Liver (tissue), 9 donors: ENCODE results near the gene MAGIX. TPM values are rescaled to one million over a fixed set of nuclear protein-coding genes. Genes with fewer than 3 reads are reported as not detected.

ENCODE experiments used
- DNase-seq: peaks from one replicate; pipeline ENCODE4 v3.0.0-alpha.2; 2017; ENCODE audit warnings: low spot score
- H3K27ac ChIP-seq, 2 donors: one replicate each; pipeline ENCODE4 v1.7.0; 2013; ENCODE audit warnings: inconsistent platforms in 2 of 2, low read length in 2 of 2, control low read depth in 1 of 2, low read depth in 1 of 2, mild to moderate bottlenecking in 1 of 2
- H3K27me3 ChIP-seq, 4 donors: one replicate each; pipeline versions ENCODE4 v1.6.1 to v1.7.0; 2013; ENCODE audit warnings: low read length in 3 of 4, inconsistent platforms in 1 of 4, mild to moderate bottlenecking in 1 of 4, moderate library complexity in 1 of 4; ENCODE audit not compliant: control insufficient read depth in 4 of 4, insufficient read depth in 4 of 4
- H3K36me3 ChIP-seq, 4 donors: one replicate each; pipeline versions ENCODE4 v1.6.1 to v1.7.0; 2013; ENCODE audit warnings: low read length in 3 of 4, mild to moderate bottlenecking in 3 of 4, low read depth in 1 of 4, moderate library complexity in 1 of 4; ENCODE audit not compliant: control insufficient read depth in 4 of 4, insufficient read depth in 3 of 4
- H3K4me1 ChIP-seq, 4 donors: one replicate each; pipeline versions ENCODE4 v1.6.1 to v1.7.0; 2013; ENCODE audit warnings: low read length in 3 of 4, mild to moderate bottlenecking in 3 of 4, moderate library complexity in 1 of 4; ENCODE audit not compliant: control insufficient read depth in 4 of 4, insufficient read depth in 4 of 4
- H3K4me3 ChIP-seq, 3 donors: one replicate each; pipeline versions ENCODE4 v1.6.1 to v1.7.0; 2013; ENCODE audit warnings: low read length in 3 of 3, control low read depth in 1 of 3, low read depth in 1 of 3, mild to moderate bottlenecking in 1 of 3
- H3K9ac ChIP-seq, 2 donors: one replicate each; pipeline ENCODE4 v1.7.0; 2013; ENCODE audit warnings: low read length in 2 of 2, mild to moderate bottlenecking in 2 of 2, moderate library complexity in 2 of 2, control low read depth in 1 of 2, low read depth in 1 of 2
- H3K9me3 ChIP-seq, 4 donors: one replicate each; pipeline versions ENCODE4 v1.6.1 to v1.7.0; 2013; ENCODE audit warnings: low read length in 3 of 4; ENCODE audit not compliant: control insufficient read depth in 4 of 4
- EGR1 ChIP-seq, 2 donors: IDR thresholded peaks; 2 replicates each; pipeline ENCODE4 v1.6.1; 2016 to 2018; ENCODE audit warnings: antibody characterized with exemption in 2 of 2, low read depth in 2 of 2
- FOXA1 ChIP-seq: IDR thresholded peaks from 2 replicates; pipeline ENCODE4 v1.6.1; 2016; ENCODE audit warnings: antibody characterized with exemption
- FOXA2 ChIP-seq: IDR thresholded peaks from 2 replicates; pipeline ENCODE4 v1.6.1; 2016; ENCODE audit warnings: antibody characterized with exemption
- GABPA ChIP-seq, 2 donors: IDR thresholded peaks in 1 of 2; conservative IDR thresholded peaks in 1 of 2; 2 replicates each; pipeline ENCODE4 v1.6.1; 2016; ENCODE audit warnings: antibody characterized with exemption in 2 of 2, mild to moderate bottlenecking in 1 of 2, moderate library complexity in 1 of 2
- HNF4A ChIP-seq, 2 donors: conservative IDR thresholded peaks; 2 replicates each; pipeline ENCODE4 v1.6.1; 2016; ENCODE audit warnings: antibody characterized with exemption in 2 of 2, mild to moderate bottlenecking in 2 of 2
- HNF4G ChIP-seq: IDR thresholded peaks from 2 replicates; pipeline ENCODE4 v1.6.1; 2016; ENCODE audit warnings: antibody characterized with exemption
- JUND ChIP-seq, 2 donors: IDR thresholded peaks; 2 replicates each; pipeline ENCODE4 v1.6.1; 2016; ENCODE audit warnings: antibody characterized with exemption in 2 of 2
- NR2F2 ChIP-seq: IDR thresholded peaks from 2 replicates; pipeline ENCODE4 v1.6.1; 2016; ENCODE audit warnings: antibody characterized with exemption
- RAD21 ChIP-seq, 2 donors: IDR thresholded peaks; 2 replicates each; pipeline ENCODE4 v1.6.1; 2016; ENCODE audit warnings: antibody characterized with exemption in 2 of 2, mild to moderate bottlenecking in 2 of 2
- RXRA ChIP-seq, 2 donors: IDR thresholded peaks; 2 replicates each; pipeline ENCODE4 v1.6.1; 2017 to 2018; ENCODE audit warnings: antibody characterized with exemption in 2 of 2, mild to moderate bottlenecking in 1 of 2
- SP1 ChIP-seq: IDR thresholded peaks from 2 replicates; pipeline ENCODE4 v1.6.1; 2018; ENCODE audit warnings: antibody characterized with exemption, mild to moderate bottlenecking
- TAF1 ChIP-seq: conservative IDR thresholded peaks from 2 replicates; pipeline ENCODE4 v1.6.1; 2016; ENCODE audit warnings: antibody characterized with exemption, mild to moderate bottlenecking
- YY1 ChIP-seq: IDR thresholded peaks from 2 replicates; pipeline ENCODE4 v1.6.1; 2016; ENCODE audit warnings: antibody characterized with exemption, mild to moderate bottlenecking
- WGBS: extraction: QIAGEN DNeasy Blood & Tissue Kit; methylation state at CpG from one replicate; pipeline ENCODE4 v1.1.7; 2013; 5-methylcytosine and 5-hydroxymethylcytosine counted together
- polyA plus RNA-seq, 2 donors: library from polyadenylated mRNA; stranded (reverse) in 1 of 2; unstranded in 1 of 2; fragments of 200-250 nt in 1 of 2; fragments of >200 nt in 1 of 2; fragmentation: Nextera tagmentation in 1 of 2; extraction: Ambion mirVana in 1 of 2; gene quantifications; one replicate each; pipeline versions ENCODE4 v1.2.1 to v1.2.3, GENCODE V29; 2013 to 2015
- total RNA-seq, 2 donors: library from RNA; depleted of rRNA; stranded (reverse); fragments of >200 nt; gene quantifications; one replicate each; pipeline ENCODE4 v1.2.3, GENCODE V29; 2014
- TF ChIP-seq, protein P1 (sequence below): IDR thresholded peaks from 2 replicates; pipeline ENCODE4 v1.6.1; 2016; ENCODE audit warnings: antibody characterized with exemption
- TF ChIP-seq, protein P2 (sequence below): IDR thresholded peaks from 2 replicates; pipeline ENCODE4 v1.6.1; 2016; ENCODE audit warnings: antibody characterized with exemption
- TF ChIP-seq, protein P3 (sequence below): IDR thresholded peaks from 2 replicates; pipeline ENCODE4 v1.6.1; 2016; ENCODE audit warnings: antibody characterized with exemption
- TF ChIP-seq, protein P4 (sequence below): IDR thresholded peaks from 2 replicates; pipeline ENCODE4 v1.6.1; 2016; ENCODE audit warnings: antibody characterized with exemption, mild to moderate bottlenecking
- donor health status: healthy.
- donor health status: healthy.
- donor health status: healthy.
- donor health status: healthy.
- donor health status: healthy.

MAGIX gene
- total and polyA plus RNA-seq, 4 donors = 2.9 to 10.8 (median 7.9) TPM

DNA sequence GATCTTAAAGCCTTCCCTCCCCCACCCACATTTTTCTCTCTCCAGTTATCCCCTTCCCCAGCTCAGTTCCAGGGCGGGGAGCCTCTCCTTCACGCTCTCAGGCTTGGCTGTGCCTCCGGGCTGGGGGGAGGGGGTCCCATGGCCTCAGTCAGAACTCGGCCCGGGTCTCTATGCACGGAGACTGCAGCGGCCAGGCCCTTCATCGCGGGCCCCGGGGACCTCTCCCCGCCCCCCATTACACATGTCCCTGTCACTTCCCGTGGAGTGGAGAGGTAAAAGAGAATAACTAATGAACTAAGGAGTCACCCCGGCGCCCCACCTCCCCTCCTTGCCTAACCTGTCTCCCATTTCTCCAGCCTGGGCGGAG is 24.5 kb downstream of the MAGIX start:
- Histone ChIP-seq H3K27ac (peak overlapping the region; percentile 82 to 88), H3K27me3 (no peaks in the 10 kb centered on the region), H3K4me3 (no peak overlapping the region), H3K4me1 (peaks cover 2 to 10% (median 6%) of the 10 kb centered on the region in 4 donors), H3K9ac (no peak overlapping the region), H3K9me3 (no peaks in the 10 kb centered on the region), H3K36me3 (peaks cover 0 to 3% (median 0%) of the 10 kb centered on the region in 4 donors)
- TF ChIP-seq FOXA2 (no peak), GABPA (IDR thresholded peaks at IDR 0.05 in 1 of 2, conservative IDR thresholded peaks at IDR 0.05 in 1 of 2) (no peak), FOXA1 (no peak), HNF4G (no peak), RAD21 (IDR thresholded peaks at IDR 0.05) (no peak), HNF4A (conservative IDR thresholded peaks at IDR 0.05) (no peak), JUND (IDR thresholded peaks at IDR 0.05) (no peak), NR2F2 (no peak), YY1 (no peak), SP1 (no peak), EGR1 (IDR thresholded peaks at IDR 0.05; ENCODE audit: low read depth in 2 of 2) (no peak), TAF1 (no peak)
- TF ChIP-seq, protein P1, sequence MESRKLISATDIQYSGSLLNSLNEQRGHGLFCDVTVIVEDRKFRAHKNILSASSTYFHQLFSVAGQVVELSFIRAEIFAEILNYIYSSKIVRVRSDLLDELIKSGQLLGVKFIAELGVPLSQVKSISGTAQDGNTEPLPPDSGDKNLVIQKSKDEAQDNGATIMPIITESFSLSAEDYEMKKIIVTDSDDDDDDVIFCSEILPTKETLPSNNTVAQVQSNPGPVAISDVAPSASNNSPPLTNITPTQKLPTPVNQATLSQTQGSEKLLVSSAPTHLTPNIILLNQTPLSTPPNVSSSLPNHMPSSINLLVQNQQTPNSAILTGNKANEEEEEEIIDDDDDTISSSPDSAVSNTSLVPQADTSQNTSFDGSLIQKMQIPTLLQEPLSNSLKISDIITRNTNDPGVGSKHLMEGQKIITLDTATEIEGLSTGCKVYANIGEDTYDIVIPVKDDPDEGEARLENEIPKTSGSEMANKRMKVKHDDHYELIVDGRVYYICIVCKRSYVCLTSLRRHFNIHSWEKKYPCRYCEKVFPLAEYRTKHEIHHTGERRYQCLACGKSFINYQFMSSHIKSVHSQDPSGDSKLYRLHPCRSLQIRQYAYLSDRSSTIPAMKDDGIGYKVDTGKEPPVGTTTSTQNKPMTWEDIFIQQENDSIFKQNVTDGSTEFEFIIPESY = no peak
- TF ChIP-seq, protein P2, sequence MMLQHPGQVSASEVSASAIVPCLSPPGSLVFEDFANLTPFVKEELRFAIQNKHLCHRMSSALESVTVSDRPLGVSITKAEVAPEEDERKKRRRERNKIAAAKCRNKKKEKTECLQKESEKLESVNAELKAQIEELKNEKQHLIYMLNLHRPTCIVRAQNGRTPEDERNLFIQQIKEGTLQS = no peak
- TF ChIP-seq, protein P3, sequence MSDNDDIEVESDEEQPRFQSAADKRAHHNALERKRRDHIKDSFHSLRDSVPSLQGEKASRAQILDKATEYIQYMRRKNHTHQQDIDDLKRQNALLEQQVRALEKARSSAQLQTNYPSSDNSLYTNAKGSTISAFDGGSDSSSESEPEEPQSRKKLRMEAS = no peak
- TF ChIP-seq, protein P4, sequence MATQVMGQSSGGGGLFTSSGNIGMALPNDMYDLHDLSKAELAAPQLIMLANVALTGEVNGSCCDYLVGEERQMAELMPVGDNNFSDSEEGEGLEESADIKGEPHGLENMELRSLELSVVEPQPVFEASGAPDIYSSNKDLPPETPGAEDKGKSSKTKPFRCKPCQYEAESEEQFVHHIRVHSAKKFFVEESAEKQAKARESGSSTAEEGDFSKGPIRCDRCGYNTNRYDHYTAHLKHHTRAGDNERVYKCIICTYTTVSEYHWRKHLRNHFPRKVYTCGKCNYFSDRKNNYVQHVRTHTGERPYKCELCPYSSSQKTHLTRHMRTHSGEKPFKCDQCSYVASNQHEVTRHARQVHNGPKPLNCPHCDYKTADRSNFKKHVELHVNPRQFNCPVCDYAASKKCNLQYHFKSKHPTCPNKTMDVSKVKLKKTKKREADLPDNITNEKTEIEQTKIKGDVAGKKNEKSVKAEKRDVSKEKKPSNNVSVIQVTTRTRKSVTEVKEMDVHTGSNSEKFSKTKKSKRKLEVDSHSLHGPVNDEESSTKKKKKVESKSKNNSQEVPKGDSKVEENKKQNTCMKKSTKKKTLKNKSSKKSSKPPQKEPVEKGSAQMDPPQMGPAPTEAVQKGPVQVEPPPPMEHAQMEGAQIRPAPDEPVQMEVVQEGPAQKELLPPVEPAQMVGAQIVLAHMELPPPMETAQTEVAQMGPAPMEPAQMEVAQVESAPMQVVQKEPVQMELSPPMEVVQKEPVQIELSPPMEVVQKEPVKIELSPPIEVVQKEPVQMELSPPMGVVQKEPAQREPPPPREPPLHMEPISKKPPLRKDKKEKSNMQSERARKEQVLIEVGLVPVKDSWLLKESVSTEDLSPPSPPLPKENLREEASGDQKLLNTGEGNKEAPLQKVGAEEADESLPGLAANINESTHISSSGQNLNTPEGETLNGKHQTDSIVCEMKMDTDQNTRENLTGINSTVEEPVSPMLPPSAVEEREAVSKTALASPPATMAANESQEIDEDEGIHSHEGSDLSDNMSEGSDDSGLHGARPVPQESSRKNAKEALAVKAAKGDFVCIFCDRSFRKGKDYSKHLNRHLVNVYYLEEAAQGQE = no peak
- DNase-seq = no peak
- WGBS = 77% methylated on average over 15 of the region's 15 CpGs

DNA sequence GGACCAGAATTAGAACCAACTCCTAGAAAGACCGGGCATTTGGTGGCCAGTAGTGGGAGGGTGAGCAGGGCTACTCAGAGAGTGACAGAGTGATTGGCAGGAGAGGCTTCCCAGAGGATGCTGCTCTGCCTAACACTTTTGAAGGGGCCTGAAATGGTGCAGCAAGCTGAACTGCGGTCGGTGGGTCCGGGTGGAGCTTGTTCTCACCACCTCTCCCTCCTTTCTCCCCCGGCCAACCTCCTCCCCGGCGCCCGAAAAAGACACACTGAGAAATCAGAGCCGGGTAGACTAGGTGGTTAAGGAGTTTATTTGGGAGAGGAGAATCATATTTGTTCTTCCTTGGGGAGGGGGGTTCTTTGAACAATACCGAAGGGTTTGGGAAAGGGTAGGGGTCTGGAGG is 25.0 kb downstream of the MAGIX start:
- WGBS = 77% methylated on average over 10 of the region's 10 CpGs
- Histone ChIP-seq H3K4me1 (peaks cover 2 to 10% (median 6%) of the 10 kb centered on the region in 4 donors), H3K9me3 (no peaks in the 10 kb centered on the region), H3K27ac (no peak overlapping the region), H3K27me3 (no peaks in the 10 kb centered on the region), H3K36me3 (no peaks in the 10 kb centered on the region), H3K9ac (no peak overlapping the region), H3K4me3 (no peak overlapping the region)
- DNase-seq = no peak
- TF ChIP-seq, protein P1 = no peak
- no peak for TF ChIP-seq NR2F2
- TF ChIP-seq EGR1 (IDR thresholded peaks at IDR 0.05; ENCODE audit: low read depth in 2 of 2) = no peak
- no peak for TF ChIP-seq YY1
- TF ChIP-seq, protein P2 = no peak
- no peak for TF ChIP-seq FOXA1
- TF ChIP-seq, protein P3 = no peak
- no peak for TF ChIP-seq RAD21 (IDR thresholded peaks at IDR 0.05)
- TF ChIP-seq TAF1 = no peak
- TF ChIP-seq HNF4A (conservative IDR thresholded peaks at IDR 0.05) = no peak
- no peak for TF ChIP-seq JUND (IDR thresholded peaks at IDR 0.05)
- no peak for TF ChIP-seq FOXA2
- TF ChIP-seq GABPA (IDR thresholded peaks at IDR 0.05 in 1 of 2, conservative IDR thresholded peaks at IDR 0.05 in 1 of 2) = no peak
- TF ChIP-seq, protein P4 = no peak
- no peak for TF ChIP-seq RXRA (IDR thresholded peaks at IDR 0.05)
